Measurements from ENCODE around the gene DNPEP.

The DNPEP gene

DNA sequence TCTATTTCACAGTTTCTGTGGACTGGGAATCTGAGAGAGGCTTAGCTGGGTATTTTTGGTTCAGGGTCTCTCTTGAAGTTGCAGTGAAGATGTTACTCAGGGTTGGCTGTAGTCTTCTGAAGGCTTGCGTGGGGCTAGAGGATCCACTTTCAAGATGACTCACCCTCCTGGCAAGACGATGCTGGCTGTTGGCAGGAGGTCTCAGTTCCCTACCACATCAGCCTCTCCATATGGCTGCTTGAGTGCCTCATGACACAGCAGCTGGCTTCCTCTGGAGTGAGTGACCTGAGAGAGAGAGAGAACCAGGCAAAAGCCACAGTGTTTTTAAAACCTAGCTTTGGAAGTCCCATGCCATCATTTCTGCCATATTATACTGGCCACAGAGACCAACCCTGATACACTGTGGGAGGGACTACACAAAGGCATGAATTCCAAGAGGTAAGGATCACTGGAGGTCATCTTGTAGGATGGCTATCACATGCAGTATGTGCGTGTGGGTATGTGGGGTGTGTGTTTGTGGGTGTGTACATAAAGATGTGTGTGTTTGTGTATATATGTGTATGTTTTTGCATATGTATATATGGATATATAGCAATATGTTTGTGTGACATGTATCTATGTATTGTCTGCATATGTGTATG, 25.1 kb downstream of the DNPEP start (continued):
- TF ChIP-seq ZSCAN16 (tag by site-specific recombination; IDR thresholded peaks at IDR 0.05), result no peak
- TF ChIP-seq, protein P1, sequence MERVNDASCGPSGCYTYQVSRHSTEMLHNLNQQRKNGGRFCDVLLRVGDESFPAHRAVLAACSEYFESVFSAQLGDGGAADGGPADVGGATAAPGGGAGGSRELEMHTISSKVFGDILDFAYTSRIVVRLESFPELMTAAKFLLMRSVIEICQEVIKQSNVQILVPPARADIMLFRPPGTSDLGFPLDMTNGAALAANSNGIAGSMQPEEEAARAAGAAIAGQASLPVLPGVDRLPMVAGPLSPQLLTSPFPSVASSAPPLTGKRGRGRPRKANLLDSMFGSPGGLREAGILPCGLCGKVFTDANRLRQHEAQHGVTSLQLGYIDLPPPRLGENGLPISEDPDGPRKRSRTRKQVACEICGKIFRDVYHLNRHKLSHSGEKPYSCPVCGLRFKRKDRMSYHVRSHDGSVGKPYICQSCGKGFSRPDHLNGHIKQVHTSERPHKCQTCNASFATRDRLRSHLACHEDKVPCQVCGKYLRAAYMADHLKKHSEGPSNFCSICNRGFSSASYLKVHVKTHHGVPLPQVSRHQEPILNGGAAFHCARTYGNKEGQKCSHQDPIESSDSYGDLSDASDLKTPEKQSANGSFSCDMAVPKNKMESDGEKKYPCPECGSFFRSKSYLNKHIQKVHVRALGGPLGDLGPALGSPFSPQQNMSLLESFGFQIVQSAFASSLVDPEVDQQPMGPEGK (tag by site-specific recombination; IDR thresholded peaks at IDR 0.05), result no peak
- peak; percentile 91 for TF ChIP-seq ZNF600 (tag by site-specific recombination; IDR thresholded peaks at IDR 0.05)
- TF ChIP-seq, protein P2, sequence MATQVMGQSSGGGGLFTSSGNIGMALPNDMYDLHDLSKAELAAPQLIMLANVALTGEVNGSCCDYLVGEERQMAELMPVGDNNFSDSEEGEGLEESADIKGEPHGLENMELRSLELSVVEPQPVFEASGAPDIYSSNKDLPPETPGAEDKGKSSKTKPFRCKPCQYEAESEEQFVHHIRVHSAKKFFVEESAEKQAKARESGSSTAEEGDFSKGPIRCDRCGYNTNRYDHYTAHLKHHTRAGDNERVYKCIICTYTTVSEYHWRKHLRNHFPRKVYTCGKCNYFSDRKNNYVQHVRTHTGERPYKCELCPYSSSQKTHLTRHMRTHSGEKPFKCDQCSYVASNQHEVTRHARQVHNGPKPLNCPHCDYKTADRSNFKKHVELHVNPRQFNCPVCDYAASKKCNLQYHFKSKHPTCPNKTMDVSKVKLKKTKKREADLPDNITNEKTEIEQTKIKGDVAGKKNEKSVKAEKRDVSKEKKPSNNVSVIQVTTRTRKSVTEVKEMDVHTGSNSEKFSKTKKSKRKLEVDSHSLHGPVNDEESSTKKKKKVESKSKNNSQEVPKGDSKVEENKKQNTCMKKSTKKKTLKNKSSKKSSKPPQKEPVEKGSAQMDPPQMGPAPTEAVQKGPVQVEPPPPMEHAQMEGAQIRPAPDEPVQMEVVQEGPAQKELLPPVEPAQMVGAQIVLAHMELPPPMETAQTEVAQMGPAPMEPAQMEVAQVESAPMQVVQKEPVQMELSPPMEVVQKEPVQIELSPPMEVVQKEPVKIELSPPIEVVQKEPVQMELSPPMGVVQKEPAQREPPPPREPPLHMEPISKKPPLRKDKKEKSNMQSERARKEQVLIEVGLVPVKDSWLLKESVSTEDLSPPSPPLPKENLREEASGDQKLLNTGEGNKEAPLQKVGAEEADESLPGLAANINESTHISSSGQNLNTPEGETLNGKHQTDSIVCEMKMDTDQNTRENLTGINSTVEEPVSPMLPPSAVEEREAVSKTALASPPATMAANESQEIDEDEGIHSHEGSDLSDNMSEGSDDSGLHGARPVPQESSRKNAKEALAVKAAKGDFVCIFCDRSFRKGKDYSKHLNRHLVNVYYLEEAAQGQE (tag by site-specific recombination; IDR thresholded peaks at IDR 0.05), result no peak
- peak; percentile 32; the same call in 1 of the 2 replicates for TF ChIP-seq SP7 (tag by site-specific recombination; IDR thresholded peaks at IDR 0.05)
- no peak for TF ChIP-seq ZNF248 (tag by site-specific recombination; IDR thresholded peaks at IDR 0.05)
- no peak for TF ChIP-seq ZNF10 (tag by site-specific recombination; IDR thresholded peaks at IDR 0.05)
- peak; percentile 38; the same call in 1 of the 2 replicates for TF ChIP-seq ZNF629 (tag by site-specific recombination; IDR thresholded peaks at IDR 0.05)
- TF ChIP-seq ZNF121 (tag by site-specific recombination; IDR thresholded peaks at IDR 0.05), result no peak
- TF ChIP-seq ZBTB6 (tag by site-specific recombination; IDR thresholded peaks at IDR 0.05), result no peak
- no peak for TF ChIP-seq FEZF1 (tag by site-specific recombination; IDR thresholded peaks at IDR 0.05)
- no peak for TF ChIP-seq ZNF76 (tag by site-specific recombination; IDR thresholded peaks at IDR 0.05; ENCODE audit: borderline replicate concordance, low read depth)
- no peak for TF ChIP-seq SP3 (tag by site-specific recombination; IDR thresholded peaks at IDR 0.05)
- peak; percentile 58 for TF ChIP-seq ZIC2 (tag by site-specific recombination; IDR thresholded peaks at IDR 0.05)
- no peak for TF ChIP-seq ZNF488 (tag by site-specific recombination; IDR thresholded peaks at IDR 0.05)
- no peak for TF ChIP-seq SCRT2 (tag by site-specific recombination; IDR thresholded peaks at IDR 0.05)
- TF ChIP-seq ZNF175 (tag by site-specific recombination; IDR thresholded peaks at IDR 0.05), result no peak
- TF ChIP-seq ZNF184 (tag by site-specific recombination; IDR thresholded peaks at IDR 0.05), result 0 out of 2 replicates have a peak, but pooled peaks have one; percentile 43
- no peak for TF ChIP-seq ZNF518A (tag by site-specific recombination; conservative IDR thresholded peaks at IDR 0.05; ENCODE audit: low read depth)
- TF ChIP-seq, protein P3, sequence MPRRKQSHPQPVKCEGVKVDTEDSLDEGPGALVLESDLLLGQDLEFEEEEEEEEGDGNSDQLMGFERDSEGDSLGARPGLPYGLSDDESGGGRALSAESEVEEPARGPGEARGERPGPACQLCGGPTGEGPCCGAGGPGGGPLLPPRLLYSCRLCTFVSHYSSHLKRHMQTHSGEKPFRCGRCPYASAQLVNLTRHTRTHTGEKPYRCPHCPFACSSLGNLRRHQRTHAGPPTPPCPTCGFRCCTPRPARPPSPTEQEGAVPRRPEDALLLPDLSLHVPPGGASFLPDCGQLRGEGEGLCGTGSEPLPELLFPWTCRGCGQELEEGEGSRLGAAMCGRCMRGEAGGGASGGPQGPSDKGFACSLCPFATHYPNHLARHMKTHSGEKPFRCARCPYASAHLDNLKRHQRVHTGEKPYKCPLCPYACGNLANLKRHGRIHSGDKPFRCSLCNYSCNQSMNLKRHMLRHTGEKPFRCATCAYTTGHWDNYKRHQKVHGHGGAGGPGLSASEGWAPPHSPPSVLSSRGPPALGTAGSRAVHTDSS (tag by site-specific recombination; IDR thresholded peaks at IDR 0.05), result no peak
- TF ChIP-seq ZSCAN30 (tag by site-specific recombination; IDR thresholded peaks at IDR 0.05), result no peak
- TF ChIP-seq ZNF677 (tag by site-specific recombination; IDR thresholded peaks at IDR 0.05), result no peak
- TF ChIP-seq, protein P4, sequence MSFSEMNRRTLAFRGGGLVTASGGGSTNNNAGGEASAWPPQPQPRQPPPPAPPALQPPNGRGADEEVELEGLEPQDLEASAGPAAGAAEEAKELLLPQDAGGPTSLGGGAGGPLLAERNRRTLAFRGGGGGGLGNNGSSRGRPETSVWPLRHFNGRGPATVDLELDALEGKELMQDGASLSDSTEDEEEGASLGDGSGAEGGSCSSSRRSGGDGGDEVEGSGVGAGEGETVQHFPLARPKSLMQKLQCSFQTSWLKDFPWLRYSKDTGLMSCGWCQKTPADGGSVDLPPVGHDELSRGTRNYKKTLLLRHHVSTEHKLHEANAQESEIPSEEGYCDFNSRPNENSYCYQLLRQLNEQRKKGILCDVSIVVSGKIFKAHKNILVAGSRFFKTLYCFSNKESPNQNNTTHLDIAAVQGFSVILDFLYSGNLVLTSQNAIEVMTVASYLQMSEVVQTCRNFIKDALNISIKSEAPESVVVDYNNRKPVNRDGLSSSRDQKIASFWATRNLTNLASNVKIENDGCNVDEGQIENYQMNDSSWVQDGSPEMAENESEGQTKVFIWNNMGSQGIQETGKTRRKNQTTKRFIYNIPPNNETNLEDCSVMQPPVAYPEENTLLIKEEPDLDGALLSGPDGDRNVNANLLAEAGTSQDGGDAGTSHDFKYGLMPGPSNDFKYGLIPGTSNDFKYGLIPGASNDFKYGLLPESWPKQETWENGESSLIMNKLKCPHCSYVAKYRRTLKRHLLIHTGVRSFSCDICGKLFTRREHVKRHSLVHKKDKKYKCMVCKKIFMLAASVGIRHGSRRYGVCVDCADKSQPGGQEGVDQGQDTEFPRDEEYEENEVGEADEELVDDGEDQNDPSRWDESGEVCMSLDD (tag by site-specific recombination; IDR thresholded peaks at IDR 0.05), result no peak
